Measurements from ENCODE around the gene APP. TPM values are rescaled to one million over a fixed set of nuclear protein-coding genes. Genes with fewer than 3 reads are reported as not detected.

The APP gene
- total RNA-seq, 4 donors from 2014 or later: 471 to 1,291 (median 672) TPM

- DNase-seq: no peak
- no peaks in the 10 kb centered on the region for H3K27me3 ChIP-seq
- in situ Hi-C loops (cut with MboI; ENCODE audit: low pct_ligation_motif_present in 1 of 4, low pct_unique_long_range_greater_than_20kb in 1 of 4, low sequenced_read_pairs in 3 of 4) (no loop called here), intact Hi-C loops (cut with DNase I; ENCODE audit: low total_unique reads) (no loop called here)
- H3K9me3 ChIP-seq: no peaks in the 10 kb centered on the region
- H3K4me1 ChIP-seq: no peaks in the 10 kb centered on the region
- WGBS, 2 donors (ENCODE audit: low coverage in 1 of 2): 61 to 71% methylated on average over 2 of the region's 2 CpGs
- no peak overlapping the region for H3K27ac ChIP-seq
- H3K4me3 ChIP-seq: no peak overlapping the region
- TF ChIP-seq POLR2AphosphoS5 (IDR thresholded peaks at IDR 0.05) (no peak), EP300 (IDR thresholded peaks at IDR 0.05; ENCODE audit: low read depth) (no peak), CTCF (IDR thresholded peaks at IDR 0.05) (no peak), POLR2A (IDR thresholded peaks at IDR 0.05) (no peak)
- peaks cover 0 to 25% (median 3%) of the 10 kb centered on the region in 4 donors for H3K36me3 ChIP-seq
These were observed 213.4 kb downstream of the APP start for GRCh38 chr21:25956993-25957714.

- no peak for TF ChIP-seq POLR2AphosphoS5 (IDR thresholded peaks at IDR 0.05)
- no peak for TF ChIP-seq CTCF (IDR thresholded peaks at IDR 0.05)
- TF ChIP-seq EP300 (IDR thresholded peaks at IDR 0.05; ENCODE audit: low read depth): no peak
- TF ChIP-seq POLR2A (IDR thresholded peaks at IDR 0.05): no peak
- H3K9me3 ChIP-seq: no peaks in the 10 kb centered on the region
- H3K27me3 ChIP-seq: no peaks in the 10 kb centered on the region
- no peak overlapping the region for H3K4me3 ChIP-seq
- WGBS, 2 donors (ENCODE audit: low coverage in 1 of 2): 97% methylated on average over 11 of the region's 11 CpGs
- in situ Hi-C loops (cut with MboI; ENCODE audit: low pct_ligation_motif_present in 1 of 4, low pct_unique_long_range_greater_than_20kb in 1 of 4, low sequenced_read_pairs in 3 of 4) (no loop called here), intact Hi-C loops (cut with DNase I; ENCODE audit: low total_unique reads) (no loop called here)
- H3K4me1 ChIP-seq: peaks cover 0 to 3% (median 0%) of the 10 kb centered on the region in 4 donors
- H3K27ac ChIP-seq: no peak overlapping the region
- peaks cover 0 to 25% (median 3%) of the 10 kb centered on the region in 4 donors for H3K36me3 ChIP-seq
- no peak for DNase-seq
These were observed 214.9 kb downstream of the APP start for GRCh38 chr21:25955646-25956045.

- TF ChIP-seq EP300 (IDR thresholded peaks at IDR 0.05; ENCODE audit: low read depth) (no peak), POLR2A (IDR thresholded peaks at IDR 0.05) (no peak), POLR2AphosphoS5 (IDR thresholded peaks at IDR 0.05) (no peak), CTCF (IDR thresholded peaks at IDR 0.05) (no peak)
- no peak overlapping the region for H3K27ac ChIP-seq
- no peaks in the 10 kb centered on the region for H3K27me3 ChIP-seq
- in situ Hi-C loops (cut with MboI; ENCODE audit: low pct_ligation_motif_present in 1 of 4, low pct_unique_long_range_greater_than_20kb in 1 of 4, low sequenced_read_pairs in 3 of 4) (no loop called here), intact Hi-C loops (cut with DNase I; ENCODE audit: low total_unique reads) (no loop called here)
- 89 to 96% methylated on average over 2 of the region's 2 CpGs for WGBS, 2 donors (ENCODE audit: low coverage in 1 of 2)
- H3K9me3 ChIP-seq: no peaks in the 10 kb centered on the region
- H3K4me3 ChIP-seq: no peak overlapping the region
- H3K36me3 ChIP-seq: peaks cover 0 to 19% (median 3%) of the 10 kb centered on the region in 4 donors
- peaks cover 0 to 15% (median 10%) of the 10 kb centered on the region in 4 donors for H3K4me1 ChIP-seq
- no peak for DNase-seq
These were observed 216.9 kb downstream of the APP start for GRCh38 chr21:25953659-25954058.

- DNase-seq: no peak
- peaks cover 0 to 19% (median 3%) of the 10 kb centered on the region in 4 donors for H3K36me3 ChIP-seq
- 85 to 88% methylated on average over 3 of the region's 3 CpGs for WGBS, 2 donors (ENCODE audit: low coverage in 1 of 2)
- TF ChIP-seq CTCF (IDR thresholded peaks at IDR 0.05) (no peak), POLR2AphosphoS5 (IDR thresholded peaks at IDR 0.05) (no peak), POLR2A (IDR thresholded peaks at IDR 0.05) (no peak), EP300 (IDR thresholded peaks at IDR 0.05; ENCODE audit: low read depth) (no peak)
- no peaks in the 10 kb centered on the region for H3K27me3 ChIP-seq
- H3K4me3 ChIP-seq: no peak overlapping the region
- in situ Hi-C loops (cut with MboI; ENCODE audit: low pct_ligation_motif_present in 1 of 4, low pct_unique_long_range_greater_than_20kb in 1 of 4, low sequenced_read_pairs in 3 of 4): no loop called here
- no peaks in the 10 kb centered on the region for H3K9me3 ChIP-seq
- peaks cover 0 to 15% (median 10%) of the 10 kb centered on the region in 4 donors for H3K4me1 ChIP-seq
- H3K27ac ChIP-seq: no peak overlapping the region
- intact Hi-C loops (cut with DNase I; ENCODE audit: low total_unique reads): no loop called here
These were observed 217.4 kb downstream of the APP start for GRCh38 chr21:25953196-25953595.
